Activated CD4-positive, alpha-beta T cell treated with anti-CD3 and anti-CD28 coated beads for 1 hour (primary cell): ENCODE measurements around the gene ATAD1.
"Not testable (repeated sequence)": the region's sequence is repeated elsewhere in the genome, so short reads cannot be mapped to it uniquely, and the experiment has no call there.

ENCODE experiments used
- DNase-seq: peaks from one replicate; pipeline ENCODE4 v3.0.0-alpha.2; 2020

The ATAD1 gene

DNA sequence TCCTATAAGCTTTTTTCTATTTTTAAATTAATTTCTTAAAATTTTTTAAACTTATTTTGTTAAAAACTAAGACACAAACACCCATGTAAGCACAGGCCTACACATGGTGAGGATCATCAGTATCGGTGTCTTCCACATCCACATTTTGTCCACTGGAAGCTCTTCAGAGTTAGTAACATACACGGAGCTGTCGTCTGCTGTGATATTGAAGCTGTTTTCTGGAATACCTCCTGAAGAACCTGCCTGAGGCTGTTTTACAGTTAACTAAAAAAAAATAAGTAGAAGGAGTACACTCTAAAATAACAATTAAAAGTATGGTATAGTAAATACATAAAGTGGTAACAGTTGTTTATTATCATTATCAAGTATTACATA lies 27.6 kb upstream of the ATAD1 start:
- DNase-seq, result no peak

DNA sequence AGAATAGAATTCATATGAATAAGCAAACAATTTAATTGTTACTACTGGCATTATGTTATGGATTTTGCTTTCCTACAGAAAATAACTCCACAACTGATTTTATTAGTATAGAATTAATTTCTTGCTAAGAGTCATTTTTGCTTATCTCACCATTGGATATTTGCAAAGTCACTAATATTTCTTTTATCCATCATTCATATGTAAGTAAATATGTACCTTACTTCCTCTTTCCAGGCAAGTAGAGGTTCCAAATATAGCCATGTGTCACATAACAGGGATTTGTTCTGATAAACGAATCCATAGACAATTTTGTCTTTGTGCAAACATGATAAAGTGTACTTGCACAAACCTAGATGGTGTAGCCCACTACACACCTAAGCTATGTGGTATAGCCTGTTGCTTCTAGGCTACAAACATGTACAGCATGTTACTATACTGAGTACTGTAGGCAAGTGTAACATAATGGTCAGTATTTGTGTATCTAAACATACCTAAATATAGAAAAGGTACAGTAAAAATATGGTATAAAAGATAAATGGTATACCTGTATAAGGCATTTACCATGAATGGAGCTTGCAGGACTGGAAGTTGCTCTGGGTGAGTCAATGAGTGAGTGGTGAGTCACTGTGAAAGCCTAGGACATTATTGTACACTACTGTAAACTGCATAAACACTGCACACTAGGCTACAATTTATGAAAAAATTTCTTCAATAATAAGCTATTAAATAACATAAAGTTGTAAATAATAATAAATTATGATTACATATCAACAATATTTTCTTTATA lies 27.0 kb upstream of the ATAD1 start:
- no peak for DNase-seq

DNA sequence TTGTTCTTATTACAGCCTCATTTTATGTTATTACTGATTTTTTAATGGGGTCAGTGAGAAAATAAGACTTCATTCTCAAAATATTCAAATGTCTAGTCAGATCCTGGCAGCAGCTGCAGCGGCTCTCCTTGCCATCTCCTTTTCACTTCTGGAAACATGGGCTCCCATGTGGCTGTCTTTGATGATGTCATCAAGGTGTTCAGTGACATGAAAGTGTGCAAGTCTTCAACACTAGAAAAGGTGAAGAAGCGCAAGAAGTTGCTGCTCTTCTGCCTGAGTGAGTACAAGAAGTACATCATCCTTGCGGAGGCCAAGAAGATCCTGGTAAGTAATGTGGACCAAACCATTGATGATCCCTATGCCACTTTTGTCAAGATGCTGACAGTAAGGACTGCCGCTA lies 25.7 kb upstream of the ATAD1 start:
- no peak for DNase-seq

DNA sequence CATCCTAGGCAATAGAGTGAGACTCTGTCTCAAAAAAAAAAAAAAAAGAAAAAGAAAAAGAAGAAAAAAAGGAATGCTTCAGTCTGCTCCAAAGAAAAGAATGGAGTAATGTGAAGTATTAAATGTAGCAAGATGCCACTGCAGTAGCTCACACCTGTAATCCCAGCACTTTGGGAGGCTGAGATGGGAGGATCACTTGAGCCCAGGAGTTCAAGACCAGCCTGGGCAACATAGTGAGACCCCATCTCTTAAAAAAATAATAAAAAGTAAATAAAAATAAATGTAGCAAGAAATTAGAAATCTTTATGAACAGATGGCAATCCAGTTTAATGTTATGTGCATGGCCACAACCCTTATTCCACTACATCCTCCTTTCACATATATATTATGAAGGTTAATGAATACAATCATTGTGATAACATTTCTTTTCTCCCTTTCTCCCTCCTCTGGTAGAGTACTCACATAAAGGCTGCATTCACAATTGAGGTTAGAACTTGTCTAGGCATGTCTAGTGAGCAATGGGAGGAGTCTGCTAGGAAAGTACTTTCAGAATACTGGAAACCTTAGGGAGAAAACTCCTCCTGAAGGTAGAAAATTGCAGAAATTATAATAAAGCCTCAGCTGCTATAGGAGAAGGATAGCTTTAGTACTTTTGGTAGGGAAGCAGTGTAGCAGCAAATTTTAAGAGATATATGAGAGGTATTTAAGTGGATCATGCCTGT lies 24.9 kb upstream of the ATAD1 start:
- DNase-seq, result no peak

DNA sequence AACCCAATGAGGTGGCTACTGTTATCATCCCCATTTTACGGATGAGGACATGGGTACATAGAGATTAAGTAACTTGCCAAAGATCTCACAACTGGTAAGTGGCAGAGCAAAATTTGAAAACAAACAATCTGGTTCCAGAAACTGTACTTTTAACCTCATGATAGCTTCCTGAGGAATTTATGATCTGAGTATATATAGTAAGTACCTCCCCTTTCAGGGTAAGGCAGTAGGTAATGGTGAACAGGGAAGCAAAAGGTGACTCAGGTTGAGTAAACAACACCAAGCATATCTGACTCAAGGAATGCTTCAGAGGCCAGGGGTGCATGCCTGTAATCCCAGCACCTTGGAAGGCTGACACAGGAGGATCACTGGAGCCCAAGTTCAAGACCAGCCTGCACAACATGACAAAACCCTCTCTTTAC lies 24.2 kb upstream of the ATAD1 start:
- no peak for DNase-seq

DNA sequence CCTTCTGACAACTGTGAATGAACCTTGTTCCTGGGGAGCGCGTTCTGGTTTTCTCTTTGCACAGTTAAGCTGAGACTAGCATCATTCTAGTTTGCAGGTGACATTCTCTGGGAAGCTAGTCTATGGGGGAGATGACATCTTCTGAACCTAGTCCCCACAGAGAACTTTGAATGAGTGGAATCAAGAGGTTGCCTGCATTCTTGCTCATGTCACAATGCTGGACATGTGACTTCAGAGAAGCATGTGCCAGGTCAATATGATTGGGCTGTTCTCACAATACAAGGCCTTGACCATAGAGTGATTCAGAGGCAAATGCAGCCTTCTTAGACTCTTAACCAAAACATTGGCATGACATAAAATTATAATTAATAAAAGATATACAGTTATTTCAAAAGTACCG lies 23.2 kb upstream of the ATAD1 start:
- DNase-seq, result no peak

DNA sequence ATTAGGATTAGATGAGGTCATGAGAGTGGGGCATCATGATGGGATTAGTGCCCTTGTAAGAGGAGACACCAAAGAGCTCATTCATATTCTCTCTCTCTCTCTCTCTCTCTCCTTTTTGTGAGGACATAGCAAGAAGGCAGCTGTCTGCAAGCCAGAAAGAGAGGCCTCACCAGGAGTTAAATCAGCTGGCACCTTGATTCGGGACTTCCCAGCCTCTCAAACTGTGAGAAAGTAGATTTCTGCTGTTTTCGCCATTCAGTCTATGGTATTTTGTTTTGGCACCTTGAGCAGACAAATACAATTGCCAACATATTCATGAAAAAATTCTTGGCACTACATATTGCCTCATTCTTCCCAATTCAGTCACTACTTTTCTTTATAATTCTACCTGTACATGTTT lies 20.6 kb upstream of the ATAD1 start:
- DNase-seq, result no peak

DNA sequence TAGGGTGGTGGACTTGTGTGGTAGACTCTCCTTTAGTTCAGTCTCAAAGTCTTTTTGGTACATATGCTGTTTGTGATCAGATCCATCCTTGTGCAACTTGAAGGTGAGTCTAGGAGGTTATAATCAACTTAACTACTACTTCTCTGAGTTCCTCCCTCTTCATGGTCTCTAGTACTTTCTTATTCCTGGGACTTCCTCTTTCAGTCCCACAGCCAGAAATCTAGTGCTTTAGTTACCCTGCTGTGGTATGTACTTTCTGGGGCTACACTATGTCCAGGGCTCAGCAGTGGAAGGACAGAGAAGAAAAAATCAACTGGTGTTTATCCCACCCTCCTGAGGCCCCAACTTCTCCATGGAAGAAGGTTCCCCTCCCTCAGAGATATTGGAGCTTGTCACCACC lies 19.4 kb upstream of the ATAD1 start:
- DNase-seq, result no peak

DNA sequence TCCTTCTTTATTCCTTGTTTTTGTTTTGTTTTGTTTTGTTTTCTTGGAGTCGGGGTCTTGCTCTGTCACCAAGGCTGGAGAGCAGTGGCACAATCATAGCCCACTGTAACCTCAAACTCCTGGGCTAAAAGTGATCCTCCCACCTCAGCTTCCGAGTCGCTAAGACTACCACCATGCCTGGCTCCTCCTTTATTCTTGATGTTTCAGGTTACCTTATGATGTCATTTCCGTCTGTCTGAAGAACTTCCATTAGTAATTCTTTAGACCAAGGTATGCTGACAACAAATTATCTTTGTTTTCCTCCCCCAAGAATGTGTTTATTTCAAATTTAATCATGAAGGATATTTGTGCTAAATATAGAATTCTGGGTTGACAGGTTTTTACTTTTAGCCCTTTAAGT lies 18.1 kb upstream of the ATAD1 start:
- DNase-seq, result no peak

DNA sequence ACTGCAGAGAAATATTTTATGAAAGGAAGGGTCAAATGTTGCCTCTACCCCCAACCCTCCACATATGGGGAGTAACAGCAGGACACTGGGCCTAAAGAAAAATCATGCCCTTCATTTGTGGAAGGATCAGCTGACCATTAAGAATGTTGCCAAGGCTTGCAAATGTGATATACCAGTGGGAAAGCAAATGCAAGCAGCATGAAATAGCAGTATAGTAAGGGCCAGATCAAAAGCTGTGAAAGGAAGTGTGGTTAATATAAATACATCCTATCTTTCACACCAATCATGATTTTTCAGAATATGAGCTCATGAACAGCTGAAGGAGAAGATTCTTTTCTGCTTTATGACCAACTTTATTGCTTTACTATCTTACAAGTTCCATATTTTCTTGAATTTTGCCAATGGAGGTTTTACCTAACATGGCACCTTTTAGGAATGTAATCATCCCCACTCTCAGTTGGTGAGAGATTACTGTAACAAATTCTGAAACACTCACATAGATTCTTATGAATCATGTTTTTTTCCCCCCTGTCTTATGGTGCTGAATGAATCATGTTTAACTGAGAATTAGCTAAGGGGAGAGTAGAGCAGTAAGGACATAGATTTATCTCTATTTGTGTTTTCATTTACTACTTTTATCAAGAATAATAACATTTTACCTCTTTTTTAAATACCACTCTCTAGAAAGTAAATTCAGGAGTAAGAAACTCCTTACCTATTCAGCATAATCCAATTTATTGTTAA lies 12.1 kb upstream of the ATAD1 start:
- DNase-seq, result no peak

DNA sequence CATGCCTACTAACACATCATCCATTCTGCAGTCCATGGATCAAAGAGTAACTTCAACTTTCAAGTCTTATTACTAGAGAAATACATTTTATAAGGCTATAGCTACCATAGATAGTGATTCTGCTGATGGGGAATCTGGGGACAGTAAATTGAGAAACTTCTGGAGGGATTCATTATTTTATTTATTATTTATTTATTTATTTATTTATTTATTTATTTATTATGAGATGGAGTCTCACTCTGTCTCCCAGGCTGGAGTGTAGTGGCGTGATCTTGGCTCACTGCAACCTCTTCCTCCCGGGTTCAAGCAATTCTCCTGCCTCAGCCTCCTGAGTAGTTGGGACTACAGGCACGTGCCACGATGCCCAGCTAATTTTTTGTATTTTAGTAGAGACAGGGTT lies 11.0 kb upstream of the ATAD1 start:
- not testable (repeated sequence) for DNase-seq

DNA sequence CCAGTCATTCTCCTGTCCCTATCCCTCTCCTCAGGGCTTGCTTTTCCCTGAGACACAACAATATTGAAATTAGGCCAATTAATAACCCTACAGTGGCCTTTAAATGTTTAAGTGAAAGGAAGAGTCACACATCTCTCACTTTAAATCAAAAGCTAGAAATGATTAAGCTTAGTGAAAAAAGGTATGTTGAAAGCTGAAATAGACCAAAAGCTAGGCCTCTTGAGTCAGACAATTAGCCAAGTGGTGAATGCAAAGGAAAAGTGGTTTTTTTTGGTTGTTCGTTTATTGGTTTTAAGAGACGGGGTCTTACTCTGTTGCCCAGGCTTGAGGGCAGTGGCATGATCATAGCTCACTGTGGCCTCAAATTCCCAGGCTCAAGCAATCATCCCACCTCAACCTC lies 9.7 kb upstream of the ATAD1 start:
- no peak for DNase-seq

DNA sequence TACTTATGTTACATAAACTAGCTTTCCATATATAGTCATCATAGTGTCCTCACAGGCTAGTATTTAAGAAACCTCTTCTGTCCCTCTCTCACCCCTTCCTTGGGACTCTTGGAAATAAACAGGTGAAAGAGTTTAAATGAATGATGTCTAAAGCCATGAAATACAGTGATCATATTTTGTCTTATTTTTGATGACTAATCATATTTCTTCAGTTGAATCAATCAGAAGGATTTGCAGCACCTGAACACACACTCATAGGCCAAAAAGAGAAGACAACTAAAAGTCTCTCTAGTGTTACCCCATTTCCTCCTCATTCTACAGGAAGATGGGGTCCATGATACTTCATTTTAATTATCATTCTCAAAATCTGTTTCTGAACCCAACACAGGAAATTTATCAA lies 8.6 kb upstream of the ATAD1 start:
- DNase-seq, result no peak

DNA sequence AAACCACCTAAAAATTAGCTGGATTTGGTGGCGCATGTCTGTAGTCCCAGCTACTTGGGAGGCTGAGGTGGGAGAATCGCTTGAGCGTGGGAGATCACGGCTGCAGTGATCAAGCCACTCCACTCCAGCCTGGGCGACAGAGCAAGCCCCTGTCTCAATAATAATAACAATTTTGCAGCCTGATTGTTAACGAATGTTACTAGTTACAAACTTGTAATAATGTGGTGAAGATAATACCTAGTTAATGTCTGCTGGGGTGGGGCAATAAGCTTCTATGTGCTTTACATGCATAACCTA lies 1.2 kb upstream of the ATAD1 start:
- no peak for DNase-seq

DNA sequence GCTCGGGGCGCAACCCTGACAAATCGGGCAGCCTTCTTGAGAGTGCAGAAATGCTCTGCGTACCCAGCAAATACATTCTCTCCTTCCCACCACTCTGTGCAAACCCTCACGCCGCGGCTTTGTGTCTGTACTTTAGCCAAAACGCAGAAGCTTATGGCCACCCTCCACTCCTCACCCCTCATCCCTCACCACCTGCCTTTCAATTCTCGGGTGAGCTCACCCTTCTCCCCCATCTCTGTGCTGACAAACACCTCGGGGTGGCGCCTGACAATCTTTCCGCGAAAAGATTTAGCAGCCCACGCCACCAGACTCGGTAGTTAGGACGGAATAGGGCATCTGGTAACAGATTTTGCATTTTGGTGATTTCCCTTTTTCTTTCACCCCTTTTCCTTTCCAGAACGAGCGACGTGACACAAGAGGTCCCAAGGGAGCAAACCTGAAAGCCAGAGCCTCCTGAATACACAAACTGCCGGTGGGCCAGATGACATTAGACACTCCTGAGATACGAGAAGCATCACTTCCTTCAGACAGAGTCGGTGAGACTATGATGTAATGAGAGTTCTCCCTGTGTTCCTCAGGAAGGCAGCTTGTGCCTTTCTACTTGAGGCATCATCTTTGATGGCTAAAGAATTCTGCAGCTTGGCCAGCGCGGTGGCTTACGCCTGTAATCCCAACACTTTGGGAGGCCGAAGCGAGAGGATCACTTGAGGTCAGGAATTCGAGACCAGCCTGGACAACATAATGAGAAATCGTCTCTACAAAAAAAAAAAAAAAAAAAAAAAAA lies 671 bp upstream of the ATAD1 start:
- peak; percentile 53 for DNase-seq

DNA sequence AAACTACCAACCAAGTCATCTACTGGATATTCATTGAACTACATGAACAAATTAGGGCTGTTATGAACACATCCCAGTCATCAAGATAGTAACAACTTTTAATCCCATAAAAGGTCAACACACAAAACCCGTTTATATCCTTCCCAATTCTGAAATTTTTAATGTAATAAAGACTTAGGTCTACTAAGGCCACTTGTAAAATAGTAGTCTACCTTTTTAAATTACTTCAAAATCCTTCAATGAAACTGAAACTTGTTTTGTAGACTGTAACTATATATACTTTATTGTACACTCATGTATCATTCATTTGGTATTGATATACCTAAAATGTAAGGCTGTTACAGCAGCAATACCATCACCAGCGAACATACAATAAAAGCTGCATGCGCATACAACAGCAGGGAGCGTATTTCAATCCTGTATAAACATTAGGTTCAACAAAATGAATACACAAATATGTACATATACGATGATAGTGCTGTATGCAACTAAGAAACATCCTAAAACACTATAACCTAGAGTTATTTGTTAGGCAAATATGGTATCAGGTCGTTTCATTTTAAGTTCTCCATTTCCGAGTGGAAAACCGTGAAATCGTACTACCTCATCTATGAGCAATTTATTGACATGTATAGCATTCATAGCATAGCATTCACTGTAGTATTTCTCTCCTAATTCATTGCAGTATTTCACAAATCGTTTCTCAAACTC lies 973 bp downstream of the ATAD1 start:
- DNase-seq, result no peak

DNA sequence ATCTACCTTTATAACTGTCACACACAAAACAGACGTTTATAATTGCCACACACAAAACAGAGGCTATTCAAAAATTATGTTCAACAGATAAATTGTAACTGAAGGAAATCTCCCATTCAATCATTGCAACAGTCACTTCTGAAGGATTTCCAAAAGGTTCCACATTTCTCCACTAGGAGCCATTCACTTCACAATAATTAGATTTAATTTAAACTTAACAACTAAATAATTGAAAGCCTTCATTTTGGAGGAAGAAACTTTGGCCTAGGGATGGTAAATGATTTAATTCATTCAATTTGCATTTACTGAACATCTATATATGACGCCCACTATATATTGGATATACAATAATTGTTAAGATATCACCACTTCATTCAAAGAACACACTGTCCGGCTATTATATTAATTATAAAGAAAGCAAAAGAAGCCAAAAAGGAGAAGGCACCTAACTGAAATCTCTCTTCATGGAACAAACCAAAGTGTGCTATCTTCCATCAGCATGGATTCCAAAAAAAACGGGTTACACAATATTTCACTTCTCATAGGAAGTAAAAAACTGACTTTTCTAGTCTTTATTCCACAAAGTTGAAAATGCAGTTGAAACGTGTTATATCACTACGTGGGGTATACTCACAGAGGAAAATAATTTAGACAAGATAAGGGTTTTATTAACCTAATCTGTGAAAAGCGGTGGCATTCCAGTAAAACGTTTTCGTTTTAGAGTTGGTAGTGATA lies 1.7 kb downstream of the ATAD1 start:
- DNase-seq, result no peak

DNA sequence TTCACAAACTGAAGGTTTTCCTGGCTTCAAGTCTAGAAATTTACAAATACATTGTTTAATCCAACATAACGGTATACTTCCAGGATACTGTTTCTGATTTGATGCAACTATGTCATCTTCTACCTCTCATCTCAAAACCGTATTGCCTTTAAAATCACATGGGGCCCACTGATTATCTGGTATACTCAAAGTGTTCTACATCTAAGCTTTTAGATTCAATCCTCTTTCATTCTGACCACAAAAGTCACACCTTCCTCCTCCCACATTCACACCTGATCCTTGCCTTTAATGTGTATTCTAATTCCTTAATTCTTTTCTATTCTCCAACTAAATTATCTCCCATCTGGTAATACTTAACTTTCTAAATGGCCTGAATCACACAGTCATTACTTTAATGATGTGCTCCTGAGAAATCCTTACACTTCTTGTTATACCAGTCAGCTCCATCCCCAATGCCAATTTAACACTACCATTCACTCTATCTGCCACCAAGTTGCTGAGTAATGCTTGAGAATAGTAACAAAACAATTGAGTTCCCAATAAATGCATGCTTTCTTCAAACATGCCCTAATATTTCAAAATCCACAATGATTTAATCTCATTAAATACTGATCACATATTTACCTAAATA lies 13.0 kb downstream of the ATAD1 start:
- no peak for DNase-seq

DNA sequence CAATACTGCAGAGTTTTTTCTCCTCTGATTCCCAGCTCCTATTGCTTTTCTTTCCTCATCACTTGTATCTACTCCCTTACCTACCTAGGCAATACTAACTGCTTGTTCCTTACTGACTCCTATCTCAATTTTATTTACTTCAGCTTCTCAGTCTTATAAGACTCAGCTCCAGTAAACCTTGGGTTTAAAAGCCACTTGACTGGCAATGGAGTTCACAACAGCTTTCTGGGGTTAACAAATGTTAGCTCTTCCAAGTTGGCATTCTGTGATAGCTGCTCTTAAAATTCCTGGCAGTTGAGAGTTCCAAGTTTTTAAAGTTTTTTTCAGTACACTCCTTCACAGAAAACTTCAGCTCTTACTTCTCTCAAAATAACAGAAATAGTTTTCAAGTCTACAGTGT lies 14.2 kb downstream of the ATAD1 start:
- DNase-seq, result no peak

DNA sequence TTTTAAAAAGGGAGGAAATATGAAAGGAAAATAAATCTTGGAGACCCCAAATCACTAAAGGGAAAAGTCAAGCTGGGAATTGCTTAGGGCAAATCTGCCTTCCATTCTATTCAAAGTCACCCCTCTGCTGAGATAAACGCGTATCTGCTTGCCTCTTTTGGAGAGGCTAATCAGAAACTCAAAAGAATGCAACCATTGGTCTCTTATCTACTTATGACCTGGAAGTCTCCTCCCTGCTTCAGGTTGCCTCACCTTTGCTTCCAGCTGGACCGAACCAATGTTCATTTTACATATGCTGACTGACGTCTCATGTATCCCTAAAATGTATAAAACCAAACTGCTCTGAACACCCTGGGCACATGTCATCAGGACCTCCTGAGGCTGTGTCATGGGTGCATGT lies 14.7 kb downstream of the ATAD1 start:
- no peak for DNase-seq

DNA sequence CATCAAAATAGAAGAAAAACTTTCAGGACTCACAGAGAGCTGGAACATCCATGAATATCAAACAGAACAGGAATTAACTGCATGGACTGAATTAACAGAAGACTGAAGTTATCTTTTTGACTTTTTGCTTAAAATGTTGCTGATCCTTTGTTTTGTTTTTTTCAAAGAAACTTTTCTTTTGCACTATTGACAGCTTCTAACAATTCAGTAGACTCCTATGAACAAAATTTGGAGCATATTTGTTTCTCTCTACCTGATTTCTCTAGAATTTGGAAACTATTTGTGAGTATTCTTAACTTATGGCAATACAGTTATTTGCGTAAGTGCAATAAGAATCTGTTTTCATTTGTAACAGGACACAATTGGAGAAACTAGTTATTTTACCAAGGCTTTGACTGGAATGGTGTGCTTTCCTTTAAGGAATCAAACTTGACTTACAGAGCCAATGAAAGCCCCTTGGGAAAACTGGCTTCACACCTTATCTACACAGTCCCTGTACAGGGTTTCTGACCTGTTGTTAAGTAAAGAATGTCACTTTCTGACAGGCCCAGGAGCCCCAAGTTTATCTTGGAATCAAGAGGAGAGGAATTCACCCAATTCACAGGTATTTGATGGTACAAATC lies 16.1 kb downstream of the ATAD1 start:
- not testable (repeated sequence) for DNase-seq
